SHP77 (cell line): ENCODE data around the gene SLC22A1.
"Not testable (repeated sequence)": the region's sequence is repeated elsewhere in the genome, so short reads cannot be mapped to it uniquely, and the experiment has no call there.

ENCODE experiments used
- DNase-seq, 2 experiments: peaks; one replicate each; lab custom pipeline; 2025; lab: John Stamatoyannopoulos, UW

The SLC22A1 gene

GRCh38 chr6:160124007-160124406 lies 2.4 kb downstream of the SLC22A1 start:
- DNase-seq: no peak

- no peak for DNase-seq
Observed at GRCh38 chr6:160124605-160125004, 3.0 kb downstream of the SLC22A1 start.

- not testable (repeated sequence) for DNase-seq
Observed at GRCh38 chr6:160125105-160125504, 3.5 kb downstream of the SLC22A1 start.

- DNase-seq: no peak
Observed at GRCh38 chr6:160127270-160128124, 5.9 kb downstream of the SLC22A1 start.

- no peak for DNase-seq
Observed at GRCh38 chr6:160128125-160128683, 6.6 kb downstream of the SLC22A1 start.

GRCh38 chr6:160128879-160129516 lies 7.4 kb downstream of the SLC22A1 start:
- DNase-seq: no peak

- no peak for DNase-seq
Observed at GRCh38 chr6:160129881-160130615, 8.4 kb downstream of the SLC22A1 start.

GRCh38 chr6:160130729-160131484 lies 9.3 kb downstream of the SLC22A1 start:
- DNase-seq: no peak

GRCh38 chr6:160131636-160132296 lies 10.2 kb downstream of the SLC22A1 start:
- DNase-seq: no peak

- DNase-seq: no peak
Observed at GRCh38 chr6:160132297-160132637, 10.7 kb downstream of the SLC22A1 start.

GRCh38 chr6:160132776-160133338 lies 11.2 kb downstream of the SLC22A1 start:
- no peak for DNase-seq

- DNase-seq: no peak
Observed at GRCh38 chr6:160133441-160134336, 12.1 kb downstream of the SLC22A1 start.

- DNase-seq: not testable (repeated sequence)
Observed at GRCh38 chr6:160134337-160134751, 12.7 kb downstream of the SLC22A1 start.

- no peak for DNase-seq
Observed at GRCh38 chr6:160134779-160135547, 13.3 kb downstream of the SLC22A1 start.

- no peak for DNase-seq
Observed at GRCh38 chr6:160135907-160136655, 14.5 kb downstream of the SLC22A1 start.

GRCh38 chr6:160137130-160137988 lies 15.7 kb downstream of the SLC22A1 start:
- no peak for DNase-seq
